GM10266 (cell line): Measurements from ENCODE around the gene MNT.

Source experiments
- DNase-seq: peaks from one replicate; pipeline ENCODE4 v3.0.0; 2012; ENCODE audit errors: extremely low spot score
- CTCF ChIP-seq: IDR thresholded peaks from 2 replicates; pipeline ENCODE4 v1.5.1; 2012; ENCODE audit warnings: mild to moderate bottlenecking, low read depth; ENCODE audit not compliant: control insufficient read depth, insufficient read depth; ENCODE audit errors: missing control alignments

MNT gene

GRCh38 chr17:2361010-2361760 is 39.7 kb downstream of the MNT start:
- TF ChIP-seq CTCF = no peak
- no peak for DNase-seq

- DNase-seq = no peak
- TF ChIP-seq CTCF = no peak
Measured at GRCh38 chr17:2357931-2358434, 42.9 kb downstream of the MNT start.

- no peak for DNase-seq
Measured at GRCh38 chr17:2357237-2357636, 43.6 kb downstream of the MNT start.

GRCh38 chr17:2354311-2354710 is 46.5 kb downstream of the MNT start:
- no peak for DNase-seq
- TF ChIP-seq CTCF = no peak

More at GRCh38 chr17:2357237-2357636, 43.6 kb downstream of the MNT start:
- TF ChIP-seq CTCF = no peak

GRCh38 chr17:2351269-2351668 is 49.6 kb downstream of the MNT start:
- TF ChIP-seq CTCF = no peak
- DNase-seq = no peak

GRCh38 chr17:2347805-2348685 is 52.8 kb downstream of the MNT start:
- no peak for TF ChIP-seq CTCF
- DNase-seq = no peak
